A673 (cell line): ENCODE measurements around the gene RRAS2.

Source experiments
- EZH2 ChIP-seq: fragments of 200-600 bp; sonication (generic); IDR thresholded peaks from 2 replicates; pipeline ENCODE4 v1.6.1; 2017; ENCODE audit warnings: borderline replicate concordance, low read depth, mild to moderate bottlenecking, mixed read lengths, antibody characterized with exemption, low read length; ENCODE audit not compliant: poor library complexity, severe bottlenecking
- TF ChIP-seq, protein P1 (sequence below): fragments of 300-800, 200-600 bp; sonication (generic); conservative IDR thresholded peaks from 2 replicates; pipeline ENCODE4 v1.5.1; 2017; ENCODE audit warnings: low read depth, mild to moderate bottlenecking, antibody characterized with exemption, low read length, moderate library complexity, mixed read lengths

DNA sequence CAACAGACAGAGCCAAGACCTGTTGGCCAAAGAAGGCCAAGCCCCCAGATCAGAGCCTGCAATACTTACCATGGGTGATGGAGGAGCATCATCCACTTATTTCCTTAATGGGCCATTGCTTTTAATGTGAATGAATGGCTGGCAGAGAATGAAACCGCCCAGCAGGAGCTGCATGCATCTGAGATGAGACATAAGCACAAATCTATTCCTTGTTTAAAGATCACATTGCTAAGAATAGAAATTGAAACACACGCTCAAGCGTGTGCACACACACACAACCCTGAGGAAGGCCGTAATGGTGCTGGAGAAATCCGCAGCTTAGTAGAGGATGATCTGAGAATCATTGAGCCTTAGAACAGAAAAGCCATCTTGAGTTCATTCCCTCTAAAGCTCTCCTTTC is 5.3 kb upstream of the RRAS2 start:
- no peak for TF ChIP-seq EZH2
- TF ChIP-seq, protein P1, sequence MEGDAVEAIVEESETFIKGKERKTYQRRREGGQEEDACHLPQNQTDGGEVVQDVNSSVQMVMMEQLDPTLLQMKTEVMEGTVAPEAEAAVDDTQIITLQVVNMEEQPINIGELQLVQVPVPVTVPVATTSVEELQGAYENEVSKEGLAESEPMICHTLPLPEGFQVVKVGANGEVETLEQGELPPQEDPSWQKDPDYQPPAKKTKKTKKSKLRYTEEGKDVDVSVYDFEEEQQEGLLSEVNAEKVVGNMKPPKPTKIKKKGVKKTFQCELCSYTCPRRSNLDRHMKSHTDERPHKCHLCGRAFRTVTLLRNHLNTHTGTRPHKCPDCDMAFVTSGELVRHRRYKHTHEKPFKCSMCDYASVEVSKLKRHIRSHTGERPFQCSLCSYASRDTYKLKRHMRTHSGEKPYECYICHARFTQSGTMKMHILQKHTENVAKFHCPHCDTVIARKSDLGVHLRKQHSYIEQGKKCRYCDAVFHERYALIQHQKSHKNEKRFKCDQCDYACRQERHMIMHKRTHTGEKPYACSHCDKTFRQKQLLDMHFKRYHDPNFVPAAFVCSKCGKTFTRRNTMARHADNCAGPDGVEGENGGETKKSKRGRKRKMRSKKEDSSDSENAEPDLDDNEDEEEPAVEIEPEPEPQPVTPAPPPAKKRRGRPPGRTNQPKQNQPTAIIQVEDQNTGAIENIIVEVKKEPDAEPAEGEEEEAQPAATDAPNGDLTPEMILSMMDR = no peak
